ENCODE measurements around the gene FUT9. TPM values are rescaled to one million over a fixed set of nuclear protein-coding genes. Genes with fewer than 3 reads are reported as not detected.

FUT9 gene
- total and polyA plus RNA-seq, 2 of the 13 experiments (the other 11 are each of a cell fraction or from before 2014, with no cell fraction given), result 0.01 TPM; not detected in 1

DNA sequence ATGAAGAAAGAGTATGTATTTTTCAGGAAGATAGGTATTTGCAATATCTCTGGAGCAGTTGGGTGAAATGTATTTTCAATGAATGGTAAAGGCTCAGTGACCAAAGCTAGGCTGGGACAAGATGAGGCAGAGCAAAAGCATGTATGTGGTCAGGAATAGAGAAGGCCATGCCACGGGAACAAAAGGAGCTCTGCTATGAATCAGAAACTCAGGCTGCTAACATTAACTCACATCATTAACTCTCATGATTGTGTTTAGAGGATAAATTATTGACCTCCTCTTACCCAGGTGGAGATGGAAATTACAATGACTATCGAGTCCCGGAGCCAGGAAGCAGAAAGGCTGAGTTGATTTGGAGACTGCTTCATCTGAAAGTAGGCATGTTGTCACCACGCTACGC, 220.2 kb downstream of the FUT9 start:
- intact Hi-C loops (cut with micrococcal nuclease; ENCODE audit: unreplicated experiment) (no loop called here), in situ Hi-C loops (cut with HindIII; ENCODE audit: extremely low pct_ligation_motif_present, low pct_unique_long_range_greater_than_20kb) (no loop called here)
- ATAC-seq (no peak), FAIRE-seq (no peak), DNase-seq (ENCODE audit: low spot score) (no peak)
- Histone ChIP-seq H4K20me1 (ENCODE audit: insufficient read depth, low read length) (no peaks in the 10 kb centered on the region), H3K4me1 (ENCODE audit: insufficient read depth, low read length) (no peaks in the 10 kb centered on the region), H3K27ac (ENCODE audit: extremely low read length, insufficient read depth, low read length) (no peak overlapping the region), H2AFZ (ENCODE audit: low read length) (no peak overlapping the region), H3K4me2 (ENCODE audit: low read depth, low read length) (no peak overlapping the region), H3K4me3 (replicated peaks in 1 of 3; ENCODE audit: insufficient read depth in 1 of 3, low read depth in 2 of 3, low read length in 3 of 3) (no peak overlapping the region), H3K9ac (ENCODE audit: insufficient read depth, low read depth, low read length) (no peak overlapping the region), H3K27me3 (ENCODE audit: control insufficient read depth in 1 of 2, insufficient read depth in 2 of 2, low read length in 2 of 2) (no peaks in the 10 kb centered on the region), H3K79me2 (ENCODE audit: insufficient read depth, low read length) (no peaks in the 10 kb centered on the region), H3K9me3 (ENCODE audit: low read length) (no peaks in the 10 kb centered on the region), H3K36me3 (replicated peaks in 1 of 2; ENCODE audit: control insufficient read depth in 1 of 2, insufficient read depth in 2 of 2, low read length in 2 of 2) (no peaks in the 10 kb centered on the region)
- no TSS peak for BruUV-seq (replicated peaks)
- WGBS (ENCODE audit: low lambda C conversion rate), result 0% methylated on average over 5 of the region's 5 CpGs
- no peak for TF ChIP-seq FOXJ3 (CRISPR knock-in tag; IDR thresholded peaks at IDR 0.05; ENCODE audit: borderline replicate concordance)
- TF ChIP-seq NCOA2 (CRISPR knock-in tag; IDR thresholded peaks at IDR 0.05), result no peak
- no peak for TF ChIP-seq TBP (CRISPR knock-in tag; IDR thresholded peaks at IDR 0.05)
- TF ChIP-seq XBP1 (CRISPR knock-in tag; IDR thresholded peaks at IDR 0.05), result no peak
- no peak for TF ChIP-seq ZNF563 (CRISPR knock-in tag; IDR thresholded peaks at IDR 0.05)
- no peak for TF ChIP-seq KDM4B (CRISPR knock-in tag; IDR thresholded peaks at IDR 0.05)
- no peak for TF ChIP-seq SP2 (CRISPR knock-in tag; IDR thresholded peaks at IDR 0.05)
- no peak for TF ChIP-seq RARA (CRISPR knock-in tag; IDR thresholded peaks at IDR 0.05)
- no peak for TF ChIP-seq ETV5 (CRISPR knock-in tag; IDR thresholded peaks at IDR 0.05; ENCODE audit: borderline replicate concordance)
- no peak for TF ChIP-seq ZNF337 (CRISPR knock-in tag; IDR thresholded peaks at IDR 0.05; ENCODE audit: borderline replicate concordance, low read depth)
- TF ChIP-seq ZNF33B (CRISPR knock-in tag; IDR thresholded peaks at IDR 0.05), result no peak
- TF ChIP-seq, protein P1, sequence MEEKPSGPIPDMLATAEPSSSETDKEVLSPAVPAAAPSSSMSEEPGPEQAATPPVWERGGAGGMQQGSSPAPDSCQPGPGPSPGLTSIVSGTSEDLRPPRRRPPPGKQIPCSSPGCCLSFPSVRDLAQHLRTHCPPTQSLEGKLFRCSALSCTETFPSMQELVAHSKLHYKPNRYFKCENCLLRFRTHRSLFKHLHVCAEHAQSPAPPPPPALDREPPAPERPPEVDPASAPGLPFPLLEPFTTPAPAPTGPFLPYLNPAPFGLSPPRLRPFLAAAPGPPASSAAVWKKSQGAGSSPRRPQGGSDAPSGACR (CRISPR knock-in tag; IDR thresholded peaks at IDR 0.05), result no peak
- CTCF ChIA-PET (ENCODE audit: low intra/inter-chr PET ratio, low total read pairs), result no interaction called here
- POLR2A ChIA-PET, result no interaction called here
